ENCODE data around the gene SERGEF.
"Not testable (repeated sequence)": the region's sequence is repeated elsewhere in the genome, so short reads cannot be mapped to it uniquely, and the experiment has no call there.

Gene SERGEF

DNA sequence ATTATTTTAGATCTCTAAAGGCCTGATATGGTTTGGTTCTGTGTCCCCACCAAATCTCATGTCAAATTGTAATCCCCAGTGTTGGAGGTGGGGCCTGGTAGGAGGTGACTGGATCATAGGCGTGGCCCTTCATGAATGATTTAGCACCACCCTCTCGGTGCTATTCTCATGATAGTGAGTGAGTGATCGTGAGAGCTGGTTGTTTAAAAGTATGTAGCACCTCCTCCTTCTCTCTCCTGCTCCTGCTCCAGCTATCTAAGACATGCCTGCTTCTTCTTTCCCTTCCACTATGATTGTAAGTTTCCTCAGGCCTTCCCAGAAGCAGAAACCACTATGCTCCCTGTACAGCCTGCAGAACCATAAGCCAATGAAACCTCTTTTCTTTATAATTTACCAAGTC, 114.1 kb downstream of the SERGEF start:
- DNase-seq: no peak

DNA sequence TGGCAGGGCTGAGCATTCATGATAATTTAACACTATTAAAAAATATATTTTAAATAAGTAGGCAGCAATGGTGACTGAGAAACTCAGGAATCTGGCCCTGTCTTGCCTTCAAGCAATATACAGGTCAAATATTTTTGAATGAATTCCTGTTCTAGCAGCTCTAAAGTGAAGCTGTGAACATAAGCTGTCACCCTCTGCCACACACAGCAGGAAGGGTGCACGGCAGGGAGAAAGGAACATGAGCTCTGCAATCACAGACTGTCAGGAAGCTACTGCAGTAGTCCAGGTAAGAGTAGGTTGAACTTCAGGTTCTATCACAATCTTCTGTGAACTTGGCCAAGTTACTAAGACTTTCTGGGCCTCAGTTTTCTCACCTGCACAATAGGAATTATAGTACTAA, 114.8 kb downstream of the SERGEF start:
- DNase-seq: no peak

DNA sequence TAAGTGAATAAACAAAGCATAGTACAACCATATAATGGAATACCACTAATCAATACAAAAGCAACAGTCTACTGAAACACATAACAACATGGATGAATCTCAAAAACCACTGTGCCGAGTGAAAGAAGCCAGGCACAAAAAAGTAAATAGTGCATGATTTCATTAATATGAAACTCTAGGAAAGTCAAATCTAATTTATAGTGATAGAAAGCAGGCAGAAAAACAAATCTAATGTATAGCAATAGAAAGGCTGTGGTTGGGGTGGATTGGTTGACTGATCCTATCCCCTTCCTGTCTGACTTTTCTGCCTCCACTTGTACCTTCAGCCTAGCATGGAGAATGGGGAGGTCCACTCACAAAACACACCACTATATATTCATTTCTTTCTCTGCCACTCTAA, 115.4 kb downstream of the SERGEF start:
- DNase-seq: no peak

DNA sequence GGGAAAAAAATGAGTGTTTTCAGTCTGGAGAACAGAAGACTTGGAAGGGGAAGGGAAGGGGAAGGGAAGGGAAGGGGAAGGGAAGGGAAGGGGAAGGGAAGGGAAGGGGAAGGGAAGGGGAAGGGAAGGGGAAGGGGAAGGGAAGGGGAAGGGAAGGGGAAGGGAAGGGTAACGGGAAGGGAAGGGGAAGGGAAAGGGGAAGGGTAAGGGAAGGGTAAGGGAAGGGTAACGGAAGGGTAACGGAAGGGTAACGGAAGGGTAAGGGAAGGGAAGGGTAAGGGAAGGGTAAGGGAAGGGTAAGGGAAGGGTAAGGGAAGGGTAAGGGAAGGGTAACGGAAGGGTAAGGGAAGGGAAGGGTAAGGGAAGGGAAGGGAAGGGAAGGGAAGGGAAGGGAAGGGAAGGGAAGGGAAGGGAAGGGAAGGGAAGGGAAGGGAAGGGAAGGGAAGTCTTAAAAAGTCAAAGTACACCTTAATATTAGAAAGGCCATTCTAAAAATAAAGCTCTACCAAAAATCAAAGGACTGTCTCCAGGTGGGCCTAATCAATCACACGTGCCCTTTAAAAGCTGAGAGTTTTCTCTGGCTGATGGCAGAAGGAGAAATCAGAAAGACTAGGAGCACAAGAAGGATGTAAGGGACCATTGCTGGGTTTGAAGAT, 116.2 kb downstream of the SERGEF start:
- DNase-seq: not testable (repeated sequence)

DNA sequence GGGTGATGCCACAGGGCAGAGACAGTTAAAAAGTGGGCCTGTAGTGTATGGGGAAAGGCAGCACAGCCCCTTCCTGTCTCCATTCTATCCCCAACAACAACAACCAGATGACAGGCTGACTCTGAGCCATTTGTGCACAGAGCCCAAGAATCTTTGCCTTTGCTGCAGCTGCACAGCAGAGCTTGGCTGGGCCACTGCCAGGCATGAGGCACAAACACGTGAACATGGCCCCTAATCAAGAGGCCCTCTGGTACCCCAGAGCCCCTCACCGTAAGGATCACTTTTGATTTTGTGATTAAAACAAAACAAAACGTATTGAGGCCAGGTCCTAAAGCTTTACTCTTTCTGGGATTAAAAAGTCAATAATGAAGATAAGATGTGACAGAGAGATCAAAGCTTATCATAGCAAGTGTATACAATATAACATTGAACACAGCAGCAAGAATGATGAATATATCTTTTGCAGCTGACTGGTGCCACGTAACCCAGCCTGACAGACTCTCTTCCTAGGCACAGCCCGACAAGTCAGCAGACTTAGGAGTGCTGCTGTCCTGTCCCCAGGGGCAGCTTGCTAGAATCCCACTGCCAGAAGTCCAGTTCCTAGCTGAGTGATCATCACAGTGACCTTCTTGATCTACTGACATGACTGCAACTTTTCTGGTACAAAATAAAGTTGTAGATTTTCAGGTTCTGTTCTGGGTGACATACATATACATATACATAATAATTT, 117.8 kb downstream of the SERGEF start:
- no peak for DNase-seq

DNA sequence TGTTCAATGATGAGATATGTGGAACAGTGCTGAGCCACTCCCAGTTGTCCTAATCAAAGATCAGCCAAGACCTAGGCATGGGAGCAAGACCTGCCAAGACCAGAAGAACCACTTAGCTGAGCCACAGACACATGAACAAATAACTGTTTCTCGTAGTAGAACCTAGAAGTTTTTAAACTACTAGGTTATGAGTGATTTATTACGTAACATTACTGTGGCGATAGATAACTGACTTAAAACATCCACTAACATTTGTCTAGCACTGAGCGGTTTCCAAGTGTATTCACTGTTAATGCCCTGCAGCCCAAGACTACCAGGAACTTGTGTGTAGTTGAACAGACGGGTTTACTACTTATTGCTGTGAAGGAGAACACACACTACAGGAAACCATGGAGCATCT, 120.4 kb downstream of the SERGEF start:
- DNase-seq: no peak

DNA sequence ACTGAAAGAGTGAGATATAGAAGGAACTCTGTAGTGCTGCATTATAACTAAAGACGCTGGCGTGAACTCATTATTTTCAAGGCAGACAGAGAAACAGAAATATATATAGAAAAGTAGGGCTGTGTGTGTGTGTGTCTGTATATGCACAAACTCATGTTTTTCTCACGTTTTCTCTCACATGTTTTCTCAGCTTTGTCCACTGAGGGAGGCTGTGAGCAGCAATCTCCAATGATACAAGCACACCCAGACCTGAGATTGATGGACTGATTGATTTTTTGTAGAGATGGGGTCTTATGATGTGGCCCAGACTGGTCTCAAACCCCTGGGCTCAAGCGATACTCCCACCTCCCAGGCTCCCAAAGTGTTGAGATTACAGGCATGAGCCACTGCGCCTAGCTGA, 122.5 kb downstream of the SERGEF start:
- DNase-seq: no peak

DNA sequence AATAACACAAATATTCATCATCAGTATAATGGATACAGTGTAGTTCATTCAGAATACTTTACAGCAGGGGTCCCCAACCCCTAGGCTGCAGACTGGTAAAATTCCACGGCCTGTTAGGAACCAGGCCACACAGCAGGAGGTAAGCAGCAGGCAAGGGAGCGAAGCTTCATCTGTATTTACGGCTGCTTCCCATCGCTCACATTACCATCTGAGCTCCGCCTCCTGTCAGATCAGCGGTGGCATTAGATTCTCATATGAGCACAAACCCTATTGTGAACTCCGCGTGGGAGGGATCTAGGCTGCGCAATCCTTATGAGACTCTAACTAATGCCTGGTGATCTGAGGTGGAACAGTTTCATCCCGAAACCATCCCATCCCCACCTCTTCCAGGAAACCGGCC, 125.1 kb downstream of the SERGEF start:
- DNase-seq: no peak

DNA sequence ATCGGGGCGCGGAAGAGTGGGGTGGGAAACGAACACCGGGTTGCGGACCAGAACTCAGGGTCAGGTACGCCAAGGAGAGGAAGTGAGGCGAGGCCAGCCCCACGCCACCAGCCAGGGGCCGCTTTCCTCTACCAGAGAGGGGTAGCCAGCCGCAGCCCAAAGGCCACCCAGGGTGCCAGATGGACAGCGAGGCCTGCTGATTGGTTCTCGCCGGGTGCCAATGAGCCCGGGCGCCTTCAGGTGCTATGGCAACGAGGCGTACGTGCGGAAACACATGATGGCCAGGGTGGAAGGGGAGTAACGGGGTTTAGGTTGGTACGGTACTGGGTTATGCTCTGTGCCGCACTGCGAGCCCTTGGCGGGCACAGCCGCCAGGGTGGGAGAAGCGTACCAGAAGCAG, 128.9 kb downstream of the SERGEF start:
- no peak for DNase-seq

DNA sequence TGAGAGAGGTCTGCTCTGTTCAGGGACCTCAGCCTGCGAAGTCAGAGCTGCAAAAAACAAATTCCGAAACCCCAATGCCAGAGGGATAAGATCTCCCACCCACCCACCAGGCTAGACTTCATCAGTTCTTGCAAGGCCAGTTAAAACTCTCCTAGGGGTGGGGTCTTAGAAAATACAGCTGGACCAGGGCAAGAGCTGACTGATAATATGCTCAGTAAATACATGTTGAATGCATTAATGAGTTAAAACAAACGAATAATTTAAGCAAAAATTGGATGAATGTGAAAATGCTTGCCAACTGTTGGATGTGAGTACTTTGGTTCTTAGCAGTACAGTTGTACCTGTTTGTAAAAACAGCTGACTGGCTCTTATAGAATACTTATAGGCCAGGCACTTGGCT, 129.8 kb downstream of the SERGEF start:
- no peak for DNase-seq

DNA sequence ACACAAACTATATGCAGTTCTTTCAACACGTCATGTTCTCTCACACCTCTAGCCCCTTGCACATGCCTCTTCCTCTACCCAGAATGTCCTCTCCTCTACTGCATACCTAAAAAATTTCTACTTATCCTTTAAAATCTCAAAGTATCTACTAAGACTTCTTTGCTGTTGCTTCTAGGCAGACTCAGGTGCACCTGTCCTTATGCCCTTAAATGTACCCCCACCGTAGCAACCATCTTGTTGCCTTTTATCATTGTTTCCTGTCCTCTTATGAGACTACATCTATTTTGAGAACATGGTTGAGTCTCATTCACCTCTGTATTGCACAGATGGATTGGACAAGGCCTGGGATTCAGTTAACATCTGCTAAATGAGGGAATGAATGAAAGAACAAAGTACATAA, 134.1 kb downstream of the SERGEF start:
- DNase-seq: no peak

DNA sequence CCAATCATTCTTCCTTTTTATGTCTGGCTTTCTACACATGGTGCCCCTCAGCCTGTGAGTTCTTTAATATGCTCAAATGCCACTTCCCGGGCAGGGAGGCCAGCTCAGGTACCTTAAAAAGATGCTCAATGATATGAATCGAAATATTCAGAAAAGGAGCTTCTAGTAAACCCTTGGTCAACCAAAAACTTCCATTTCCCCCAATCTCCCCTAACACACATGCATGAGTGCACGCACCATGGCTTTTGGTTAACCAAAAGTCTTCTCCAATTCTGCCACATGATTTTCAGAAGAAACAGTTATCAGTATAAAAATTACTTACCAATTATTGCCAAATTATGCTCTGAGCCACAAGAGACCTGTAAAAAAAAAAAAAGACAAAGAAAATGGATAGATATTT, 135.0 kb downstream of the SERGEF start:
- no peak for DNase-seq

DNA sequence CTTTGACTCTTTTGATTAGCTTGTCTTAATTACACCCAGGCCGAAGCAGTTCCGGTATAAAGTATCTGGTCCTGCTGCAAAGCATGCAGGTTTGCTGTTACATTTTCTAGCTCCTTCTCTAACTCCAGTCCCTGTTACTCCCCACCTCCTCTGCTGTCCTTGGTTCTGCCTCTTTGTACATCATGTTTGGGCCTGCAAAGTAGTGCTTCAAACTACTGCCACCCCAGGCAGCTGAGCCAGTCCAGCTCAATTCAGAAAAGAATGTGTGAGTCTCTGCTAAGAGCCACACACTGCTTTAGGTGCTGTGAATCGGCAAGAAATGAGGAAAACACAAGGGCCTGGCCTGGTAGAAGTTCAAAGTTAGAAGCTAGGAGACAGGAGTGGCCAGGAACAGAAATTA, 136.0 kb downstream of the SERGEF start:
- no peak for DNase-seq

DNA sequence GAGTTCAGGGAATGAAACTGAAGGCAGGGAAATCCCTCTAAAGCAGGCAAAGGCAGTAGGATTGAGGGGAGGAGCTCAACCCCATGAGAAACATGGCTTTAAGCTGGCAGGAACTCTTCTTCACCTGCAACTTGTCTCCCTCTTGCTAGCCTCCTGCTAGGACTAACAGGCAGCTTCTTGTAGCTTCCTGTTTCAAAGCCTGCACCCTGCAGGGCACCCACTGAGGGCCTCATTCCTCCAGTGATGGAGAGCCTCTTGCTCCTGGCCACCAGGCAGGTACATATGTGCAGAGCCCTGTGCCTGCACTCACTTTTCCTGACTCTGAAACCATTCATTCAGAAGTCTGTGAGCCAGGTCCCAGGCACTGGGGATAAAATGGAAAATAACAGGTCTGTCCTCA, 137.0 kb downstream of the SERGEF start:
- no peak for DNase-seq

DNA sequence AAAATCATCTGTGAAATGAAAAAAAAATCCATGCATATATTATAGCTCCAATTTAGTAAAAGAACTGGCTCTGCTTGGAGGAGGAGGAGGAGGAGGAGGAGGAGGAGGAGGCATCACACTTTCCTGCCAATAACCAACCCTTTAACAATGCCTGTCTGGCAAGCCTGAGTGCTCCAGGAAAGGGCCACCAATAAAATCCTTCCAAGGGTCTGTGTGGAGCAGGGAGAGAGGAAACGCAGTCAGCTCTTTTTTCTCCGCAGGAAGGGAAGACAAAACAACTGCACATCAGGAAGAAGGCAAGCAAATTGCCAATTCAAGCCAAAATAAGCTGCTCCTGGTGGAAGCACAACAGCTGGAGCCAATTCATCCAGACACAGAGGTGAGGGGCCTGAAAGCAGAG, 139.3 kb downstream of the SERGEF start:
- no peak for DNase-seq

DNA sequence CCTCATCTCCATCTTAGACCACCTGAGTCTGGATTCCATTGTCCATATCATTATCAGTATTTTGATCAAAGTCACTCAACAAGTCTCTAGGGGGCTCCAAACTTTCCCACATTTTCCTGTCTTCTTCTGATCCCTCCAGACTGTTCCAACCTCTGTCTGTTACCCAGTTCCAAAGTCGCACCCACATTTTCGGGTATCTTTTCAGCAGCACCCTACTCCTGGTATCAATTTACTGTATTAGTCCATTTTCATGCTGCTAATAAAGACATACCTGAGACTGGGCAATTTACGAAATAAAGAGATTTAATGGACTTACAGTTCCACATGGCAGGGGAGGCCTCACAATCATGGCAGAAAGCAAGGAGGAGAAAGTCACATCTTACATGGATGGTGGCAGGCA, 144.4 kb downstream of the SERGEF start:
- DNase-seq: not testable (repeated sequence)

DNA sequence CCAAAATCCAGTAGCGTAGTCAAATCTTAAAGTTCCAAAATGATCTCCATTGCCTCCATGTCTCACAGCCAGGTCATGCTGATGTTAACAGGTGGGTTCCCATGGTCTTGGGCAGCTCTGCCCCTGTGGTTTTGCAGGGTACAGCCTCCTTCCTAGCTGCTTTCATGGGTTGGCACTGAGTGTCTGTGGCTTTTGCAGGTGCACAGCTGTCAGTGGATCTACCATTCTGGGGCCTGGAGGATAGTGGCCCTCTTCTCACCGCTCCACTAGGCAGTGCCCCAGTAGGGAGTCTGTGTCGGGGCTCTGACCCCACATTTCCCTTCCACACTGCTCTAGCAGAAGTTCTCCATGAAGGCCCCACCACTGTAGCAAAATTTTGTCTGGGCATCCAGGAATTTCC, 145.5 kb downstream of the SERGEF start:
- no peak for DNase-seq

DNA sequence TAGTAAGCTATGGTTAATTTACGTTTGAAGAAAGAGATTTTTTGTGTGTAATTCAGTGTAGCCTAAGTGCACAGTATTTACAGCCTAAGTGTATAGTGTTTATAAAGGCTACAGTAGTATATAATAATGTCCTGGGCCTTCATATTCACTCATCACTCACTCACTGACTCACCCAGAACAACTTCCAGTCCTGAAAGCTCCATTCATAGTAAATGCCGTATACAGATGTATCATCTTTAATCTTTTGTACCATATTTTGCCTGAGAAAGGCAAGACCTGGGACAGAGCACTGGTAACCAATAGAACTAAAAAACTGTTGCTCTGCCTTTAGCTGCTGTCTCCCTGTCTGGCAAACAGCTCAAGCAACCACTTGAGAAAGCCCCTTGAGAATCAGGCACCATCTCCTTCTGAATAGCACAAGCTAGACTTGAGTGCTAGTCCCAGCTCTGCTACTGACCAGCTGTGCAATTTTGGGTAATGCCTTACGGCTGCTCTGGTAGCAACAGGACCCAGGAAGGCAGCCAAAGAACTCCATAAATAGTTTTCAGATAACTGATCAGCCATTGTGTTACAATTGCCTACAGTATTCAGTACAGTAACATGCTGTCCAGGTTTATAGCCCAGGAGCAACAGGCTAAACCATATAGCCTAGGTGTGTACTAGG, 146.9 kb downstream of the SERGEF start:
- no peak for DNase-seq

DNA sequence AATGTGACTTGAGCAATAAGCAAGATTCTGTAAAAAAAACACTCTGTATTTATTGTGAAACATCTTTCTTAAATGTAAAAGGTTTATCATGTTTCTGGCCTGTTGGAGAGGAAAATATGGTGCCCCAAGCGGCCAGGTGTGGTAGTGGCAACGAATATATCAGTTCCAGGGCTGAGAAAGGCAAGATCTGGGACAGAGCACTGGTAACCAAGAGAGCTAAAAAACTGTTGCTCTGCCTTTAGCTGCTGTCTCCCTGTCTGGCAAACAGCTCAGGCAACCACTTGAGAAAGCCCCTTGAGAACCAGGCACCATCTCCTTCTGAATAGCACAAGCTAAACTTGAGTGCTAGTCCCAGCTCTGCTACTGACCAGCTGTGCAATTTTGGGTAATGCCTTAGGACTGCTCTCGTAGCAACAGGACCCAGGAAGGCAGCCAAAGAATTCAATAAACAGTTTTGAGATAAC, 148.3 kb downstream of the SERGEF start:
- no peak for DNase-seq

DNA sequence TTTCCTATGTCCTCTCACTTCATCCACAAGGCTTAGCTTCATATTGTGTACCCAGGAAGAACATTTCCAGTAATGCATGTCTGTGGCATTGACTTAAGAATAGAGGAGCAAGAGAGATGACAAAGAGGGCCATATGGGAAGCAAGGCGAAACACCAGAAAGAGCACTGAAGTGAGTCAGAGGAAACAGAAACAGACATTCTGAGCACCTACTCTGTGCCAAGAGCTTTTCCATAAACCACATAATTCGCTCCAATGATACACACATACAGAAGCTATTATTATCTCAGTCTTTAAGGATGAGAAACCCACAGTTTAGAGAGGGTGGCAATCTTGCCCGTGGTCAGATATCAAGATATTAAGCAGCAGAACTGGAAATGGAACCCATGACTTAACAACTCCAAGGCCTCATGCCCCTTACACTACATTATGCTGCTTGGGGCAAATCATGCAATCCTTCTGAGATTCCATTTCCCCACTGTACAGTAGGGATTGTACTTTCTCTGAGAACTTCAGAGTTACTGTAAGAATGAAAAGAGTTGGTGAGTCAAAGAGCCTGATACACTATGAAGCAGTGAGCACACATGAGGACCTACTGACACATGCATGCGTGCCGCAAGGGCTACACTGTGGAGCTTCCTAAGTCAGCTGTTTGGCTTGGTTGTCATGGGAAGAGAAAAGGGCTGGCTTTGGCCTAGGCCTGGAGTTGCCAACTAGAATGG, 151.7 kb downstream of the SERGEF start:
- DNase-seq: no peak

DNA sequence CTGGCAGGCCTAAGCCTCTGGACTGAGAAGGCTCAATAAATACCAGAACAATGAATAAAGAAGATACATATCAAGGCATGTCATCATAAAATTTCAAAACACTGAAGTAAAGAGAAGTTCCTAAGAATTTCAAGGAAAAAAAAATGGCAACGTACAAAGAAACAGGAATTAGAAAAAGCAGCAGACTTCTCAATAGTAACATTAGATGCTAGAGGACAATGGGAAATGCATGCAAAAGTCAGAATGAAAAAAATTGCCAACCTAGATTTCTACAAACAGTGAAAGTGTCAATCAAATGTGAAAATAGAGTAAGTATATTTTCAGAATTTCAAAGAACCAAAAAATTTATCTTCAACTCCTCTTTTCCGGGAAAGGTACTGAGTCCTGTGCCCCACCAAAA, 153.3 kb downstream of the SERGEF start:
- DNase-seq: no peak

DNA sequence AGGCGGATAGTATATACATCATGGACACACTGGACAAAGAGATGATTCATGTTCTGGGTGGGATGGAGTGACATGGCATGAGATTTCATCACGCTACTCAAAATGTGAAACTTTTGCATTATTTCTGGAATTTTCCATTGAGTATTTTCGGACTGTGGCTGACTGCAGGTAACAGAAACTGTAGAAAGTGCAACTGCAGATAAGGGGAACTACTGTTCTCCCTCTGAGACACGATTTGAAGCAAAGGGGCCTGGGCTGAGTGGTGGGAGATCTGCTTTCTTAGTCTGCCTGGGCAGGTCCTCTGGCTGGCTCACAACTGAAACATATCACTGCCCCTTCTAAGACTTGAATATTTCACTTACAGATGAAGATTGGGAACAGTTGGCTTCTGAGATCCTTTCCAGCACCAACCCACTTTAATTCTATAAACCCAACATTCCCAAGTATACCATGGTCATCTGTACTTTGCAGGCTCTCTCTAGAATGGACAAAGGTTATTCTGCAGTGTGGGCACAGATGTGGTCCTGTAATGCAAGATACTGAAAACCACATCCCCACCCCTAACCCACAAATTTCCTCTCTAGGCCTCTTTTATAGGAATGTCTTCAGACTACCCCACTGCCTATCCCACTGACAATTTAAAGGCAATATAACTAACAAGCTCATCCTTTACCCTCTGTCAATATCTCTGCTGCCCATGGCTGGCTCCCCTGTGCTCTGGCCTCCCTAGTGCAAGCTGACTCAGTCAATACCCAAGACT, 157.1 kb downstream of the SERGEF start:
- no peak for DNase-seq

DNA sequence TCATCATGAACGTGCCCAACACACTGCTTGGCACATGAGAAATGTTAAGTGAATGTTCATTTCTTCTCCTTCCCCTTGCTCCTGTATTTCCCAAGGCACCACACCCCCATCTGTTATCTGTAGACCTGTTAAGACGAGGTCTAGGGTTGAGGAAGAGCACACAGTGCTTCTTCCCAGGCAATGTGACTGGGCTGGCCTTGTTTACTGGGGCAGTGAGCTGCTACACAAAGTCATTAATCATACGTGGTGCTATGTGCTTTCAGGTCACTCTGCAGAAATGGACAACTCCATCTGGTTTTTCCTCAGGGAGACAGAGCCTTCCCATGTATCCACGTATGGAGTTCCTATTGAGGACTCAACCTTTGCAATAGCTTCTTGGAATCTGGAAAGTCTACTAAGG, 159.6 kb downstream of the SERGEF start:
- no peak for DNase-seq
